ENCODE measurements around the gene ZGRF1.

Gene ZGRF1

DNA sequence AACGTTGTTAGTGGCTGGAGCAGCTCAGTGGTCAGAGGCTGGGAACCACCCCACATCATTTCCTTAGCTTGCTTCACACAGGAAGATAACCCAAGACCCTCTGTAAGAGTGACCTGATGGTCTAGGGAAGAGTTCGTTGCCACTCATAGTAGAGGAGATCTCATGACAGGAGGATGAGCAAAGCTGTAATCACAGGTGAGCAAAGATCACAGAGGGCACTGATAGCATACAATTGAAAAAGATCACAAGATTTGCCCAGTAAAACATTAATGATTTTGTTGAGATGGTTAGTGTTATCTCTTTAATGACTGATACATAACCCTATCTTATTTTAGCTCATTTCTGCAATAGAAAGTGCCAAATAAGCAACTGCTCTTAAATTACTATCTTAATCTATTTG lies 44.3 kb upstream of the ZGRF1 start:
- Histone ChIP-seq H3K36me3 (ENCODE audit: control insufficient read depth in 2 of 2, insufficient read depth in 1 of 2, low read length in 2 of 2) (no peaks in the 10 kb centered on the region), H3K4me1 (ENCODE audit: control insufficient read depth, insufficient read depth, low read length) (no peaks in the 10 kb centered on the region), H3K9me3 (ENCODE audit: control insufficient read depth, insufficient read depth, low read depth, low read length) (no peaks in the 10 kb centered on the region), H3K4me3 (ENCODE audit: low read depth, low read length) (no peak overlapping the region), H3K27ac (ENCODE audit: extremely low read depth, low read depth, low read length) (no peak overlapping the region)
- ChIA-PET CTCF (no interaction called here), POLR2A (no interaction called here)
- TF ChIP-seq PRDM2 (tag by site-specific recombination; IDR thresholded peaks at IDR 0.05; ENCODE audit: borderline replicate concordance) (no peak), PRDM4 (tag by site-specific recombination; IDR thresholded peaks at IDR 0.05) (no peak), ZNF664 (tag by site-specific recombination; IDR thresholded peaks at IDR 0.05) (no peak), SALL2 (tag by site-specific recombination; IDR thresholded peaks at IDR 0.05; ENCODE audit: borderline replicate concordance) (no peak), ZNF423 (tag by site-specific recombination; IDR thresholded peaks at IDR 0.05) (no peak), ZNF184 (tag by site-specific recombination; IDR thresholded peaks at IDR 0.05) (no peak)
- TF ChIP-seq, protein P1, sequence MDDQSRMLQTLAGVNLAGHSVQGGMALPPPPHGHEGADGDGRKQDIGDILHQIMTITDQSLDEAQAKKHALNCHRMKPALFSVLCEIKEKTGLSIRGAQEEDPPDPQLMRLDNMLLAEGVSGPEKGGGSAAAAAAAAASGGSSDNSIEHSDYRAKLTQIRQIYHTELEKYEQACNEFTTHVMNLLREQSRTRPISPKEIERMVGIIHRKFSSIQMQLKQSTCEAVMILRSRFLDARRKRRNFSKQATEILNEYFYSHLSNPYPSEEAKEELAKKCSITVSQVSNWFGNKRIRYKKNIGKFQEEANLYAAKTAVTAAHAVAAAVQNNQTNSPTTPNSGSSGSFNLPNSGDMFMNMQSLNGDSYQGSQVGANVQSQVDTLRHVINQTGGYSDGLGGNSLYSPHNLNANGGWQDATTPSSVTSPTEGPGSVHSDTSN (CRISPR knock-in tag; IDR thresholded peaks at IDR 0.05), result no peak

- H3K27ac ChIP-seq (ENCODE audit: extremely low read depth, low read depth, low read length), result no peak overlapping the region
- ChIA-PET POLR2A (no interaction called here), CTCF (no interaction called here)
- no peaks in the 10 kb centered on the region for H3K9me3 ChIP-seq (ENCODE audit: control insufficient read depth, insufficient read depth, low read depth, low read length)
- TF ChIP-seq ZNF302 (tag by site-specific recombination; IDR thresholded peaks at IDR 0.05; ENCODE audit: low read depth) (no peak), ZNF513 (tag by site-specific recombination; IDR thresholded peaks at IDR 0.05) (no peak), YY1 (tag by site-specific recombination; IDR thresholded peaks at IDR 0.05) (no peak), ZNF830 (tag by site-specific recombination; IDR thresholded peaks at IDR 0.05; ENCODE audit: low read depth) (no peak), IKZF3 (tag by site-specific recombination; IDR thresholded peaks at IDR 0.05) (no peak), ZNF585B (tag by site-specific recombination; IDR thresholded peaks at IDR 0.05) (no peak), ZNF544 (tag by site-specific recombination; IDR thresholded peaks at IDR 0.05) (no peak), INSM2 (tag by site-specific recombination; IDR thresholded peaks at IDR 0.05) (no peak), ZBTB7A (tag by site-specific recombination; IDR thresholded peaks at IDR 0.05; ENCODE audit: low read depth) (no peak), ZNF132 (tag by site-specific recombination; IDR thresholded peaks at IDR 0.05; ENCODE audit: borderline replicate concordance) (no peak)
- TF ChIP-seq, protein P2, sequence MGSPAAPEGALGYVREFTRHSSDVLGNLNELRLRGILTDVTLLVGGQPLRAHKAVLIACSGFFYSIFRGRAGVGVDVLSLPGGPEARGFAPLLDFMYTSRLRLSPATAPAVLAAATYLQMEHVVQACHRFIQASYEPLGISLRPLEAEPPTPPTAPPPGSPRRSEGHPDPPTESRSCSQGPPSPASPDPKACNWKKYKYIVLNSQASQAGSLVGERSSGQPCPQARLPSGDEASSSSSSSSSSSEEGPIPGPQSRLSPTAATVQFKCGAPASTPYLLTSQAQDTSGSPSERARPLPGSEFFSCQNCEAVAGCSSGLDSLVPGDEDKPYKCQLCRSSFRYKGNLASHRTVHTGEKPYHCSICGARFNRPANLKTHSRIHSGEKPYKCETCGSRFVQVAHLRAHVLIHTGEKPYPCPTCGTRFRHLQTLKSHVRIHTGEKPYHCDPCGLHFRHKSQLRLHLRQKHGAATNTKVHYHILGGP (tag by site-specific recombination; IDR thresholded peaks at IDR 0.05), result no peak
- no peaks in the 10 kb centered on the region for H3K4me1 ChIP-seq (ENCODE audit: control insufficient read depth, insufficient read depth, low read length)
- no peak overlapping the region for H3K4me3 ChIP-seq (ENCODE audit: low read depth, low read length)
- no peaks in the 10 kb centered on the region for H3K36me3 ChIP-seq (ENCODE audit: control insufficient read depth in 2 of 2, insufficient read depth in 1 of 2, low read length in 2 of 2)
These were observed 40.9 kb upstream of the ZGRF1 start for GRCh38 chr4:112677519-112678091.

Measured in HEK293 (cell line).